Keratinocyte (primary cell): ENCODE results near the gene LMBR1. TPM values are rescaled to one million over a fixed set of nuclear protein-coding genes. Genes with fewer than 3 reads are reported as not detected.
"Not testable (repeated sequence)": the region's sequence is repeated elsewhere in the genome, so short reads cannot be mapped to it uniquely, and the experiment has no call there.

ENCODE experiments used
- DNase-seq: peaks from one replicate; pipeline ENCODE4 v3.0.0-alpha.2; 2011; ENCODE audit warnings: low read depth, missing footprints, low spot score
- FAIRE-seq: peaks from 2 replicates; lab custom pipeline; 2011; peaks lifted over from hg19 to GRCh38; lab: Jason Lieb, UNC
- H2AFZ ChIP-seq: 2 replicates; pipeline ENCODE4 v1.6.0; 2012; ENCODE audit warnings: low read length, control low read depth, inconsistent platforms; ENCODE audit not compliant: control insufficient read depth
- H3K27ac ChIP-seq: 2 replicates; pipeline ENCODE4 v1.5.1; 2011; ENCODE audit warnings: low read length; ENCODE audit not compliant: control insufficient read depth, insufficient read depth
- H3K27me3 ChIP-seq: 3 replicates; pipeline ENCODE4 v1.6.0; 2011; ENCODE audit warnings: low read length; ENCODE audit not compliant: control insufficient read depth, insufficient read depth; ENCODE audit errors: extremely low read depth
- H3K36me3 ChIP-seq, 2 experiments: 2 replicates in 1 of 2; 3 replicates in 1 of 2; pipeline ENCODE4 v1.5.1; 2011; ENCODE audit warnings: low read length in 2 of 2, mild to moderate bottlenecking in 1 of 2; ENCODE audit not compliant: control insufficient read depth in 2 of 2, insufficient read depth in 2 of 2; ENCODE audit errors: extremely low read depth in 1 of 2
- H3K4me1 ChIP-seq: 3 replicates; pipeline ENCODE4 v1.5.1; 2011; ENCODE audit warnings: low read length; ENCODE audit not compliant: control insufficient read depth, insufficient read depth; ENCODE audit errors: extremely low read depth
- H3K4me2 ChIP-seq: 3 replicates; pipeline ENCODE4 v1.6.0; 2011; ENCODE audit warnings: low read depth, low read length; ENCODE audit not compliant: control insufficient read depth, insufficient read depth; ENCODE audit errors: extremely low read depth
- H3K4me3 ChIP-seq, 3 experiments: fragments of 200-600 bp in 1 of 3; sonication (generic) in 1 of 3; 2 replicates in 2 of 3; 3 replicates in 1 of 3; pipeline ENCODE4 v1.5.1; 2011 to 2016; ENCODE audit warnings: low read length in 3 of 3, mild to moderate bottlenecking in 3 of 3, control low read depth in 2 of 3, inconsistent platforms in 1 of 3, low read depth in 1 of 3, mixed read lengths in 1 of 3, mixed run types in 1 of 3, moderate library complexity in 1 of 3; ENCODE audit not compliant: control insufficient read depth in 2 of 3, insufficient read depth in 2 of 3; ENCODE audit errors: extremely low read depth in 1 of 3
- H3K79me2 ChIP-seq: 2 replicates; pipeline ENCODE4 v1.6.0; 2012; ENCODE audit warnings: low read length; ENCODE audit not compliant: control insufficient read depth, insufficient read depth
- H3K9ac ChIP-seq: 3 replicates; pipeline ENCODE4 v1.6.0; 2011; ENCODE audit warnings: low read length; ENCODE audit not compliant: control insufficient read depth, insufficient read depth; ENCODE audit errors: extremely low read depth
- H3K9me1 ChIP-seq: 3 replicates; pipeline ENCODE4 v1.6.0; 2011; ENCODE audit warnings: low read length; ENCODE audit not compliant: control insufficient read depth, insufficient read depth; ENCODE audit errors: extremely low read depth
- H3K9me3 ChIP-seq: 2 replicates; pipeline ENCODE4 v1.5.1; 2012; ENCODE audit warnings: low read depth, low read length; ENCODE audit not compliant: control insufficient read depth
- H4K20me1 ChIP-seq: 3 replicates; pipeline ENCODE4 v1.6.0; 2011; ENCODE audit warnings: low read length; ENCODE audit not compliant: control insufficient read depth, insufficient read depth; ENCODE audit errors: extremely low read depth
- EZH2 ChIP-seq: IDR thresholded peaks from one replicate; pipeline ENCODE4 v1.6.1; 2012; ENCODE audit warnings: inconsistent platforms, mild to moderate bottlenecking, low read length, moderate library complexity
- dilution Hi-C: fragments of 300-500 bp; cut with MboI; formaldehyde crosslinking; loops from one replicate; pipeline ENCODE4 v1.7.0; 2020; ENCODE audit warnings: low sequenced_read_pairs; ENCODE audit not compliant: extremely low pct_ligation_motif_present
- polyA plus RNA-seq, 5 experiments: library from polyadenylated mRNA; depleted of rRNA in 3 of 5; stranded (reverse) in 3 of 5; stranded (forward) in 1 of 5; unstranded in 1 of 5; fragments of >200 nt; gene quantifications; 1 replicate in 1 of 5; 2 replicates in 3 of 5; 3 replicates in 1 of 5; pipeline versions ENCODE4 v1.2.1 to v1.2.3, GENCODE V29; 2011 to 2012; ENCODE audit warnings: missing spikeins in 2 of 5, low read depth in 1 of 5, low replicate concordance in 1 of 5
- TF ChIP-seq, protein P1 (sequence below), 3 experiments: IDR thresholded peaks in 1 of 3; conservative IDR thresholded peaks in 1 of 3; optimal IDR thresholded peaks in 1 of 3; 2 replicates in 2 of 3; 3 replicates in 1 of 3; pipeline versions ENCODE3 to v1.5.1; 2011; ENCODE audit warnings: low read length in 3 of 3, mild to moderate bottlenecking in 3 of 3, moderate library complexity in 2 of 3, control low read depth in 1 of 3, inconsistent platforms in 1 of 3; ENCODE audit not compliant: insufficient read depth in 2 of 3; ENCODE audit errors: extremely low read depth in 1 of 3

Gene LMBR1
- polyA plus RNA-seq, 1 donor (not counting 4 experiments of a cell fraction or from before 2014, with no cell fraction given) = 30.2 TPM

DNA sequence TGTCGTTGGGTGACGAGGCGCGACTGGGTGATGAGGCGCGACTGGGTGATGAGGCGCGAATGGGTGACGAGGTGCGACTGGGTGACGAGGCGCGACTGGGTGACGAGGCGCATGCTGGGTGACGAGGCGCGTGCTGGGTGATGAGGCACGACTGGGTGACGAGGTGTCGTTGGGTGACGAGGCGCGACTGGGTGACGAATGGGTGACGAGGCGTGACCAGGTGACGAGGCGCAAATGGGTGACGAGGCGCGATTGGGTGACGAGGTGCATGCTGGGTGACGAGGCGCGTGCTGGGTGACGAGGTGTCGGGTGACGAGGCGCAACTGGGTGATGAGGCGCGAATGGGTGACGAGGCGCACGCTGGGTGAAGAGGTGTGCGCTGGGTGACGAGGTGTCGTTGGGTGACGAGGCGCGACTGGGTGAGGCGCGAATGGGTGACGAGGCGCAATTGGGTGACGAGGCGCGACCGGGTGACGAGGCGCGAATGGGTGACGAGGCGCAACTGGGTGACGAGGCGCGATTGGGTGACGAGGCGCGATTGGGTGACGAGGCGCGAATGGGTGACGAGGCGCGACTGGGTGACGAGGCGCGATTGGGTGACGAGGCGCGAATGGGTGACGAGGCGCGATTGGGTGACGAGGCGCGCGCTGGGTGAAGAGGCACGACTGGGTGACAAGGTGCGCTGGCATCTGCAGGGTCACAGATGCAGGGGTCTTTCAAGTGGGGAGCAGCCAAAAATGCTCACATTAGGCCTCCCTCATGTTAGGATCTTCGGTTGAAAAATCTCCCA, 48.6 kb upstream of the LMBR1 start:
- no peak for DNase-seq
- Histone ChIP-seq H3K79me2 (no peaks in the 10 kb centered on the region), H4K20me1 (no peaks in the 10 kb centered on the region), H3K9ac (no peak overlapping the region), H3K36me3 (no peaks in the 10 kb centered on the region), H2AFZ (no peak overlapping the region), H3K4me3 (no peak overlapping the region), H3K4me2 (no peak overlapping the region), H3K9me3 (peaks cover 6% of the 10 kb centered on the region), H3K9me1 (no peaks in the 10 kb centered on the region), H3K27ac (no peak overlapping the region), H3K27me3 (no peaks in the 10 kb centered on the region), H3K4me1 (peaks cover 11% of the 10 kb centered on the region)
- TF ChIP-seq EZH2 = no peak
- TF ChIP-seq, protein P1, sequence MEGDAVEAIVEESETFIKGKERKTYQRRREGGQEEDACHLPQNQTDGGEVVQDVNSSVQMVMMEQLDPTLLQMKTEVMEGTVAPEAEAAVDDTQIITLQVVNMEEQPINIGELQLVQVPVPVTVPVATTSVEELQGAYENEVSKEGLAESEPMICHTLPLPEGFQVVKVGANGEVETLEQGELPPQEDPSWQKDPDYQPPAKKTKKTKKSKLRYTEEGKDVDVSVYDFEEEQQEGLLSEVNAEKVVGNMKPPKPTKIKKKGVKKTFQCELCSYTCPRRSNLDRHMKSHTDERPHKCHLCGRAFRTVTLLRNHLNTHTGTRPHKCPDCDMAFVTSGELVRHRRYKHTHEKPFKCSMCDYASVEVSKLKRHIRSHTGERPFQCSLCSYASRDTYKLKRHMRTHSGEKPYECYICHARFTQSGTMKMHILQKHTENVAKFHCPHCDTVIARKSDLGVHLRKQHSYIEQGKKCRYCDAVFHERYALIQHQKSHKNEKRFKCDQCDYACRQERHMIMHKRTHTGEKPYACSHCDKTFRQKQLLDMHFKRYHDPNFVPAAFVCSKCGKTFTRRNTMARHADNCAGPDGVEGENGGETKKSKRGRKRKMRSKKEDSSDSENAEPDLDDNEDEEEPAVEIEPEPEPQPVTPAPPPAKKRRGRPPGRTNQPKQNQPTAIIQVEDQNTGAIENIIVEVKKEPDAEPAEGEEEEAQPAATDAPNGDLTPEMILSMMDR (optimal IDR thresholded peaks at IDR 0.05 in 1 of 3, IDR thresholded peaks at IDR 0.05 in 1 of 3, conservative IDR thresholded peaks at IDR 0.05 in 1 of 3; ENCODE audit: extremely low read depth in 1 of 3, insufficient read depth in 2 of 3, low read length in 3 of 3) = no peak
- dilution Hi-C loops = no loop called here
- no peak for FAIRE-seq

DNA sequence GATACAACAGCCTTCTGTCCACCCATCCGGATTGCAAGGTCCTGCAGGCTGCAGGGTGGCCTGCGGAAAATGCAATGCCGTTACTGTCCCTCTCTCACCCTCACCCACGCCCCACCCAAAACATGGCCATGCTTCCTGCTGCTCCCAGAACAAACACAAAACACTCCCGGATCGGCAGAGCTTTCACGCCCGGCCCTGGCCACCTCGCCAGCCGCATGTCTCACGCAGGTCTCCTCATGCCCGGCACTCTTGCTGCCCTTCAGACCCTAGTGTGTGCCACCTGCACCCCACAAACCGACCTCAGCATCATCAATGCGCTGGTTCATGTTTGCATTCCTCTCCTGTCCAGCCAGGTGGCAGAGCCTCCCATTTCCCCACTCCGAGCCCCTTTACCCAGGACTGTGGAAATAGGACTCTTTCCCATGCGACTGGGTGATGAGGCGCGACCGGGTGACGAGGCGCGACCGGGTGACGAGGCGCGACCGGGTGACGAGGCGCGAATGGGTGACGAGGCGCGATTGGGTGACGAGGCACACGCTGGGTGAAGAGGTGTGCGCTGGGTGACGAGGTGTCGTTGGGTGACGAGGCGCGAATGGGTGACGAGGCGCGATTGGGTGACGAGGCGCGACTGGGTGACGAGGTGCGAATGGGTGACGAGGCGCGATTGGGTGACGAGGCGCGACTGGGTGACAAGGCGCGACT, 47.6 kb upstream of the LMBR1 start:
- peaks cover 11% of the 10 kb centered on the region for H3K4me1 ChIP-seq
- no peak overlapping the region for H2AFZ ChIP-seq
- FAIRE-seq (no peak), DNase-seq (no peak)
- H3K9me3 ChIP-seq = peaks cover 6% of the 10 kb centered on the region
- no peaks in the 10 kb centered on the region for H4K20me1 ChIP-seq
- TF ChIP-seq, protein P1 (optimal IDR thresholded peaks at IDR 0.05 in 1 of 3, IDR thresholded peaks at IDR 0.05 in 1 of 3, conservative IDR thresholded peaks at IDR 0.05 in 1 of 3; ENCODE audit: extremely low read depth in 1 of 3, insufficient read depth in 2 of 3, low read length in 3 of 3) = no peak
- no peak for TF ChIP-seq EZH2
- no peak overlapping the region for H3K4me3 ChIP-seq
- no peaks in the 10 kb centered on the region for H3K36me3 ChIP-seq
- no peak overlapping the region for H3K27ac ChIP-seq
- dilution Hi-C loops = no loop called here
- H3K79me2 ChIP-seq = no peaks in the 10 kb centered on the region
- no peak overlapping the region for H3K4me2 ChIP-seq
- no peaks in the 10 kb centered on the region for H3K9me1 ChIP-seq
- no peak overlapping the region for H3K9ac ChIP-seq
- no peaks in the 10 kb centered on the region for H3K27me3 ChIP-seq

DNA sequence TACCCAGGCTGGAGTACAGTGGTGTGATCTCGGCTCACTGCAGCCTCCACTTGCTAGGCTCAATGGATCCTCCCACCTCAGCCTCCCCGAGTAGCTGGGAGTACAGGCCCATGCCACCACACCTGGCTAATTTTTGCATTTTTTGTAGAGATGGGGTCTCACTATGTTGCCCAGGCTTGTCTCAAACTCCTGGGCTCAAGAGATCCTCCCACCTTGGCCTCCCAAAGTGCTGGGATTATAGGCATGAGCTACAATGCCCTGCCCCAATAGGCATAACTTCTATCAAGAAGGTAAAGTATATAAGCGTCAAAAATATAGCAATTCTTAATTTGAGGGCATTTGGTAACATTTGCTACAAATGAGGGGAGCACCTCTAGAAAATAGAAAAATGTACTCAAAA, 43.8 kb upstream of the LMBR1 start:
- DNase-seq, H3K79me2 ChIP-seq, H3K27ac ChIP-seq, H3K9me3 ChIP-seq, H4K20me1 ChIP-seq, H3K36me3 ChIP-seq, H3K9me1 ChIP-seq, H3K4me2 ChIP-seq, H3K27me3 ChIP-seq, H3K4me1 ChIP-seq, H3K4me3 ChIP-seq, H2AFZ ChIP-seq, dilution Hi-C loops, H3K9ac ChIP-seq, FAIRE-seq: not testable (repeated sequence)
